ENCODE results near the gene FKBP1B. TPM values are rescaled to one million over a fixed set of nuclear protein-coding genes. Genes with fewer than 3 reads are reported as not detected.

The FKBP1B gene
- total RNA-seq, 1 experiment from 2014 or later = 11.8 TPM

DNA sequence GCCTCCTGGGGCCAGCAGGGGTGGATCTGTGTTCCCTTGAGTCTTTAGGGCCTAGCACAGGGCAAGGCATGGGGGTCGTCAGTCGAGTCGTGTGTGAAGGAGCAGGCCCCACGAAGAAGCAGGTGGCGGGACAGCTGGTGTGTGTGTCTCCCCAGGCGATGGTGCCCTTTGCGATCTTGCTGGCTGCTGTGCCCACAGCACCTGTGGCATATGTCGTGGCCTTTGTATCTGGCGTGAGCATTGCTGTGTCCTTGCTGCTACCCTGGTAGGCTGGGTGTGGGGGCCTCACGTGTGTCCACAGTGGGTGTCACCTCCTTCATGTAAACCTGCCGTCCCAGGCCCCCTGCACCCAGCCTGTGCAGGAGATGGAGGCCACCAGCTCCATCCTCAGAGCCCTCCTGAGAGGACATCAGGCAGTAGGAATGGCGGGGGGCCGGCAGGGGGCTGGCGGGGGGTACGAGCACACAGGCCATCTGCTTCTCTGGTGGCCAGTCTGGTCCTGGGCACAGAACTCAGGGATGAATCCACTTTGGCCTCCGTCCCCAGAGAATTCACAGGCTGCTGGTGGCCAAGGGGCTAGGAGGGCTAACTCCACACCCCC, 26.5 kb upstream of the FKBP1B start:
- ChIA-PET CTCF (no interaction called here), RAD21 (ENCODE audit: low non-redundant PET in 1 of 2, low total read pairs in 2 of 2, uncharacterized antibody in 2 of 2, unreplicated experiment in 2 of 2) (no interaction called here), POLR2A (no interaction called here)
- ATAC-seq = no peak
- TF ChIP-seq EZH2phosphoT487 (IDR thresholded peaks at IDR 0.05; ENCODE audit: borderline replicate concordance) (no peak), CEBPB (IDR thresholded peaks at IDR 0.05; ENCODE audit: low read depth) (no peak), ELF1 (IDR thresholded peaks at IDR 0.05; ENCODE audit: borderline replicate concordance, low read depth) (no peak), EGR1 (IDR thresholded peaks at IDR 0.05; ENCODE audit: low read depth) (no peak), SRF (IDR thresholded peaks at IDR 0.05; ENCODE audit: low read depth) (no peak), POLR2A (IDR thresholded peaks at IDR 0.05; ENCODE audit: borderline replicate concordance, extremely low read depth, insufficient read depth, insufficient read length) (no peak), POLR2AphosphoS5 (IDR thresholded peaks at IDR 0.05; ENCODE audit: low read depth, low read length) (no peak)
- TF ChIP-seq, protein P1, sequence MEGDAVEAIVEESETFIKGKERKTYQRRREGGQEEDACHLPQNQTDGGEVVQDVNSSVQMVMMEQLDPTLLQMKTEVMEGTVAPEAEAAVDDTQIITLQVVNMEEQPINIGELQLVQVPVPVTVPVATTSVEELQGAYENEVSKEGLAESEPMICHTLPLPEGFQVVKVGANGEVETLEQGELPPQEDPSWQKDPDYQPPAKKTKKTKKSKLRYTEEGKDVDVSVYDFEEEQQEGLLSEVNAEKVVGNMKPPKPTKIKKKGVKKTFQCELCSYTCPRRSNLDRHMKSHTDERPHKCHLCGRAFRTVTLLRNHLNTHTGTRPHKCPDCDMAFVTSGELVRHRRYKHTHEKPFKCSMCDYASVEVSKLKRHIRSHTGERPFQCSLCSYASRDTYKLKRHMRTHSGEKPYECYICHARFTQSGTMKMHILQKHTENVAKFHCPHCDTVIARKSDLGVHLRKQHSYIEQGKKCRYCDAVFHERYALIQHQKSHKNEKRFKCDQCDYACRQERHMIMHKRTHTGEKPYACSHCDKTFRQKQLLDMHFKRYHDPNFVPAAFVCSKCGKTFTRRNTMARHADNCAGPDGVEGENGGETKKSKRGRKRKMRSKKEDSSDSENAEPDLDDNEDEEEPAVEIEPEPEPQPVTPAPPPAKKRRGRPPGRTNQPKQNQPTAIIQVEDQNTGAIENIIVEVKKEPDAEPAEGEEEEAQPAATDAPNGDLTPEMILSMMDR (IDR thresholded peaks at IDR 0.05 in 2 of 3, conservative IDR thresholded peaks at IDR 0.05 in 1 of 3; ENCODE audit: borderline replicate concordance in 1 of 3, insufficient read depth in 1 of 3, low read depth in 2 of 3, low read length in 2 of 3) = no peak
- TF ChIP-seq, protein P2, sequence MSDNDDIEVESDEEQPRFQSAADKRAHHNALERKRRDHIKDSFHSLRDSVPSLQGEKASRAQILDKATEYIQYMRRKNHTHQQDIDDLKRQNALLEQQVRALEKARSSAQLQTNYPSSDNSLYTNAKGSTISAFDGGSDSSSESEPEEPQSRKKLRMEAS (IDR thresholded peaks at IDR 0.05) = no peak
- TF ChIP-seq, protein P3, sequence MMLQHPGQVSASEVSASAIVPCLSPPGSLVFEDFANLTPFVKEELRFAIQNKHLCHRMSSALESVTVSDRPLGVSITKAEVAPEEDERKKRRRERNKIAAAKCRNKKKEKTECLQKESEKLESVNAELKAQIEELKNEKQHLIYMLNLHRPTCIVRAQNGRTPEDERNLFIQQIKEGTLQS (IDR thresholded peaks at IDR 0.05) = no peak
- Histone ChIP-seq H3K4me3 (replicated peaks in 1 of 2; ENCODE audit: low read depth in 1 of 2, low read length in 2 of 2) (no peak overlapping the region), H3K27ac (ENCODE audit: low read depth, low read length) (no peak overlapping the region), H3K4me1 (ENCODE audit: control insufficient read depth in 1 of 2, insufficient read depth in 2 of 2, low read length in 2 of 2) (peaks cover 0 to 4% of the 10 kb centered on the region in 2 experiments; a peak in 1 of 4 replicates), H3K9me3 (ENCODE audit: control insufficient read depth in 1 of 2, insufficient read depth in 1 of 2, low read depth in 1 of 2, low read length in 2 of 2) (no peaks in the 10 kb centered on the region), H3K79me2 (ENCODE audit: insufficient read depth, low read length) (no peaks in the 10 kb centered on the region), H2AFZ (ENCODE audit: low read depth, low read length, poor library complexity, severe bottlenecking) (no peak overlapping the region), H3K4me2 (ENCODE audit: low read length) (no peak overlapping the region), H3K36me3 (ENCODE audit: control insufficient read depth in 1 of 2, insufficient read depth in 2 of 2, low read length in 2 of 2) (peaks cover 0 to 5% of the 10 kb centered on the region in 2 experiments; a peak in 1 of 4 replicates), H3K9me2 (ENCODE audit: insufficient read depth) (no peaks in the 10 kb centered on the region), H3K9ac (ENCODE audit: low read length) (no peak overlapping the region), H3K27me3 (ENCODE audit: insufficient read depth, low read length) (no peaks in the 10 kb centered on the region), H4K20me1 (ENCODE audit: insufficient read depth) (no peaks in the 10 kb centered on the region)
- no peak for DNase-seq (ENCODE audit: low read depth, low spot score)
- BruUV-seq (replicated peaks) = no TSS peak
- intact Hi-C loops (cut with micrococcal nuclease) = no loop called here
